Panc1 (cell line): ENCODE data around the gene NDEL1. TPM values are rescaled to one million over a fixed set of nuclear protein-coding genes. Genes with fewer than 3 reads are reported as not detected.

Source experiments
- ATAC-seq: fragments of 200-7000 bp; cut with Tn5 transposase; 2 replicates; pipeline ENCODE4 v1.9.1; 2020; ENCODE audit warnings: mild to moderate bottlenecking, moderate library complexity
- BruUV-seq: library from RNA; stranded (reverse); fragments of 400-500 nt; replicated peaks from 2 replicates; lab custom pipeline; 2021; lab: Mats Ljungman, UMichigan
- CTCF ChIA-PET: fragments of 300-600 bp; sonication (Branson Sonifier 250); formaldehyde crosslinking; loops from one replicate; lab custom pipeline; 2022; ENCODE audit warnings: antibody characterized with exemption; lab: Charles Lee
- POLR2A ChIA-PET: fragments of 300-600 bp; sonication (Branson Sonifier 250); formaldehyde crosslinking; loops from one replicate; lab custom pipeline; 2022; ENCODE audit warnings: antibody characterized with exemption; lab: Charles Lee
- DNase-seq: peaks from one replicate; pipeline ENCODE4 v3.0.0-alpha.2; 2010; ENCODE audit warnings: low read depth, low spot score
- H3K27ac ChIP-seq: 2 replicates; pipeline ENCODE4 v1.5.1; 2011; ENCODE audit warnings: mild to moderate bottlenecking, low read length, inconsistent platforms
- H3K27me3 ChIP-seq: fragments of 200-500 bp; sonication (Bioruptor generic); 2 replicates; pipeline ENCODE4 v1.6.0; 2014; ENCODE audit warnings: low read length, inconsistent platforms; ENCODE audit not compliant: control insufficient read depth, insufficient read depth
- H3K36me3 ChIP-seq: fragments of 200-500 bp; sonication (Bioruptor generic); 2 replicates; pipeline ENCODE4 v1.5.1; 2014; ENCODE audit warnings: inconsistent platforms, mild to moderate bottlenecking, low read length, moderate library complexity; ENCODE audit not compliant: control insufficient read depth, insufficient read depth
- H3K4me1 ChIP-seq: 2 replicates; pipeline ENCODE4 v1.5.1; 2011; ENCODE audit warnings: inconsistent platforms, mild to moderate bottlenecking, low read length, moderate library complexity; ENCODE audit not compliant: control insufficient read depth, insufficient read depth
- H3K4me3 ChIP-seq, 2 experiments: 2 replicates each; pipeline ENCODE4 v1.5.1; 2011 to 2012; ENCODE audit warnings: low read depth in 2 of 2, low read length in 2 of 2, mild to moderate bottlenecking in 2 of 2, inconsistent platforms in 1 of 2, moderate library complexity in 1 of 2
- H3K9me3 ChIP-seq: fragments of 200-500 bp; sonication (Bioruptor generic); 2 replicates; pipeline ENCODE4 v1.5.1; 2014; ENCODE audit warnings: low read depth, mild to moderate bottlenecking, inconsistent platforms, low read length, moderate library complexity; ENCODE audit not compliant: control insufficient read depth, insufficient read depth
- CTCF ChIP-seq: fragments of 450-650 bp; IDR thresholded peaks from 2 replicates; pipeline ENCODE4 v1.5.1; 2017; ENCODE audit warnings: mild to moderate bottlenecking
- POLR2AphosphoS5 ChIP-seq: IDR thresholded peaks from 2 replicates; pipeline ENCODE4 v1.6.1; 2012; ENCODE audit warnings: mild to moderate bottlenecking, low read depth, low read length, moderate library complexity
- SIN3A ChIP-seq: IDR thresholded peaks from 2 replicates; pipeline ENCODE4 v1.6.1; 2012; ENCODE audit warnings: low read depth, mild to moderate bottlenecking, low read length, moderate library complexity, borderline replicate concordance; ENCODE audit not compliant: insufficient read depth
- TCF7L2 ChIP-seq: IDR thresholded peaks from 2 replicates; pipeline ENCODE4 v1.6.1; 2011; ENCODE audit warnings: mild to moderate bottlenecking, low read depth, low read length, inconsistent platforms
- in situ Hi-C: cut with HindIII; loops from 2 replicates; pipeline ENCODE4 v1.10.0; 2016; ENCODE audit warnings: low sequenced_read_pairs, low pct_unique_long_range_greater_than_20kb
- intact Hi-C: fragments of 100-400 bp; cut with micrococcal nuclease; formaldehyde crosslinking; loops from one replicate; pipeline ENCODE4 v1.10.0; 2022; ENCODE audit not compliant: unreplicated experiment
- total RNA-seq: library from RNA; stranded (reverse); gene quantifications from one replicate; pipeline ENCODE4 v1.2.1, GENCODE V29; 2021; ENCODE audit not compliant: unreplicated experiment
- TF ChIP-seq, protein P1 (sequence below), 2 experiments: IDR thresholded peaks; 2 replicates each; pipeline ENCODE4 v1.6.1; 2011 to 2012; ENCODE audit warnings: low read depth in 2 of 2, control low read depth in 1 of 2, low read length in 1 of 2, mild to moderate bottlenecking in 1 of 2, moderate library complexity in 1 of 2; ENCODE audit not compliant: insufficient read depth in 1 of 2

Gene NDEL1
- total RNA-seq, 1 experiment from 2014 or later = 44.8 TPM

DNA sequence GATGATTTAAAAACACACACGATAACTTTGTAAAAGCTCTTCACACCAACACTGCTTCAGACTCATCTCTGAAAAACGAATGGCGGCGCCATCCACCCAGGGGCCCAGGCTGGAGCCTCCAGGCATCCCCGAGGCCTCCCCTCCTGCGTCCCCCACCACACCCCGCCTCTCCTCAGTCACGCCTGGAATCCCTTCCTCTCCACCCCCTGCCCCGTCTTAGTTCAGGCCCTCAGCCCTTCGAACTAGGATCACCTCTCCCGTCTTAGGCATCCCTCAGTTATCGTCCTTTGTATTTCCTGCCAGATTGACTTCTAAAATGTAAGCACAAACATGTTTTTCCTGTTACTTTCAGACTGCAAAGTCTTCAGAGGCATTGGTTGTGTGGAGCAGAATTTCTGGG, 58.3 kb downstream of the NDEL1 start:
- intact Hi-C loops = no loop called here
- Histone ChIP-seq H3K27me3 (no peaks in the 10 kb centered on the region), H3K36me3 (no peaks in the 10 kb centered on the region), H3K27ac (no peak overlapping the region), H3K4me1 (no peaks in the 10 kb centered on the region), H3K9me3 (no peaks in the 10 kb centered on the region), H3K4me3 (no peak overlapping the region)
- ATAC-seq (no peak), DNase-seq (no peak)
- POLR2A ChIA-PET = no interaction called here
- BruUV-seq = no TSS peak
- CTCF ChIA-PET = no interaction called here
- TF ChIP-seq, protein P1, sequence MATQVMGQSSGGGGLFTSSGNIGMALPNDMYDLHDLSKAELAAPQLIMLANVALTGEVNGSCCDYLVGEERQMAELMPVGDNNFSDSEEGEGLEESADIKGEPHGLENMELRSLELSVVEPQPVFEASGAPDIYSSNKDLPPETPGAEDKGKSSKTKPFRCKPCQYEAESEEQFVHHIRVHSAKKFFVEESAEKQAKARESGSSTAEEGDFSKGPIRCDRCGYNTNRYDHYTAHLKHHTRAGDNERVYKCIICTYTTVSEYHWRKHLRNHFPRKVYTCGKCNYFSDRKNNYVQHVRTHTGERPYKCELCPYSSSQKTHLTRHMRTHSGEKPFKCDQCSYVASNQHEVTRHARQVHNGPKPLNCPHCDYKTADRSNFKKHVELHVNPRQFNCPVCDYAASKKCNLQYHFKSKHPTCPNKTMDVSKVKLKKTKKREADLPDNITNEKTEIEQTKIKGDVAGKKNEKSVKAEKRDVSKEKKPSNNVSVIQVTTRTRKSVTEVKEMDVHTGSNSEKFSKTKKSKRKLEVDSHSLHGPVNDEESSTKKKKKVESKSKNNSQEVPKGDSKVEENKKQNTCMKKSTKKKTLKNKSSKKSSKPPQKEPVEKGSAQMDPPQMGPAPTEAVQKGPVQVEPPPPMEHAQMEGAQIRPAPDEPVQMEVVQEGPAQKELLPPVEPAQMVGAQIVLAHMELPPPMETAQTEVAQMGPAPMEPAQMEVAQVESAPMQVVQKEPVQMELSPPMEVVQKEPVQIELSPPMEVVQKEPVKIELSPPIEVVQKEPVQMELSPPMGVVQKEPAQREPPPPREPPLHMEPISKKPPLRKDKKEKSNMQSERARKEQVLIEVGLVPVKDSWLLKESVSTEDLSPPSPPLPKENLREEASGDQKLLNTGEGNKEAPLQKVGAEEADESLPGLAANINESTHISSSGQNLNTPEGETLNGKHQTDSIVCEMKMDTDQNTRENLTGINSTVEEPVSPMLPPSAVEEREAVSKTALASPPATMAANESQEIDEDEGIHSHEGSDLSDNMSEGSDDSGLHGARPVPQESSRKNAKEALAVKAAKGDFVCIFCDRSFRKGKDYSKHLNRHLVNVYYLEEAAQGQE (IDR thresholded peaks at IDR 0.05; ENCODE audit: insufficient read depth in 1 of 2, low read depth in 2 of 2, low read length in 1 of 2) = no peak
- TF ChIP-seq TCF7L2 = no peak
- TF ChIP-seq CTCF = no peak
- in situ Hi-C loops = no loop called here

DNA sequence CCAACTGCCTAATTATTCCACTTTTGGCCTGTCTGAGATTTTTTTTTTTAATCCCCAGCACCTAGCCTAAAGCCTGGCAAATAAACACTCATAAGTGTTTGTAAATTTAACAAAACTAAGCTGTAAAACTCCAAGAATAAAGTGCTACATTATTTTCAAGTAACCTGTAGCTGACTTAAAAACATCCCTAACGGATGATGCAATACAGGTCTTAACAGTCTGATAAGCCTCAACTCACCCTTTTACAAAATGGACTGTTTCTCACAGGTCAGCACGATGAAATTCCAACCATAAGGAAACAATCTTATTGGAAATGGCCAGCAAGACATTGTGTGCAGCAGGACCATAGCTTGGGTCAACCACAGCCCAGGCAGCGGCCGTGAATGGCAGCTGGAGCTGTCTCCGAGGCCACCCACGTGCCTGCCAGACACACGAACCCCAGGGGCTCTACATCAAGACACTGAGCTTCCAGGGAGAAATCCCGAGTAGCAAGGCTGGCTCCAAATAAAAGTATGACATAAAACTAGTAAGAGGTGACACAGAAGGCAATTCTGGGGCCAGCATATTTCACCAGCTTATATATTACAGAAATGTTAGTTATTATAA, 58.9 kb downstream of the NDEL1 start:
- BruUV-seq = no TSS peak
- Histone ChIP-seq H3K4me1 (no peaks in the 10 kb centered on the region), H3K27me3 (no peaks in the 10 kb centered on the region), H3K27ac (no peak overlapping the region), H3K36me3 (no peaks in the 10 kb centered on the region), H3K9me3 (no peaks in the 10 kb centered on the region), H3K4me3 (no peak overlapping the region)
- TF ChIP-seq POLR2AphosphoS5 = no peak
- no peak for TF ChIP-seq CTCF
- TF ChIP-seq SIN3A = no peak
- TF ChIP-seq TCF7L2 = no peak
- TF ChIP-seq, protein P1 (IDR thresholded peaks at IDR 0.05; ENCODE audit: insufficient read depth in 1 of 2, low read depth in 2 of 2, low read length in 1 of 2) = no peak
- POLR2A ChIA-PET = no interaction called here
- DNase-seq (no peak), ATAC-seq (no peak)
- intact Hi-C loops = no loop called here
- CTCF ChIA-PET = interaction anchor here (0.5 to 0.7 kb wide), 2 partner anchors 159 to 699 kb away, joined by 5 to 8 read pairs; no protein-coding TSS in a partner anchor
- in situ Hi-C loops = no loop called here
